Mesendoderm (in vitro differentiated cells): Measurements from ENCODE around the gene PTRH1.

Experiments
- DNase-seq: peaks from one replicate; pipeline ENCODE4 v3.0.0; 2013
- H2AK5ac ChIP-seq: 2 replicates; pipeline ENCODE4 v1.6.1; 2013; ENCODE audit warnings: low read length, inconsistent platforms
- H2BK120ac ChIP-seq: 2 replicates; pipeline ENCODE4 v1.6.1; 2013; ENCODE audit warnings: low read depth, mild to moderate bottlenecking, low read length, moderate library complexity, mixed read lengths
- H2BK15ac ChIP-seq: replicated peaks from 2 replicates; pipeline ENCODE4 v1.6.1; 2013; ENCODE audit warnings: low read depth, mild to moderate bottlenecking, moderate library complexity
- H2BK5ac ChIP-seq: 2 replicates; pipeline ENCODE4 v1.6.1; 2013; ENCODE audit warnings: low read length, inconsistent platforms
- H3K18ac ChIP-seq: 2 replicates; pipeline ENCODE4 v1.6.1; 2013; ENCODE audit warnings: mild to moderate bottlenecking, low read length, mixed read lengths
- H3K23ac ChIP-seq: one replicate; pipeline ENCODE4 v1.6.1; 2013; ENCODE audit warnings: low read length
- H3K27ac ChIP-seq: 2 replicates; pipeline ENCODE4 v1.5.1; 2013; ENCODE audit warnings: low read depth, mild to moderate bottlenecking, inconsistent platforms, low read length, moderate library complexity
- H3K27me3 ChIP-seq: 2 replicates; pipeline ENCODE4 v1.6.1; 2013; ENCODE audit warnings: low read length, control low read depth, mild to moderate bottlenecking, inconsistent platforms; ENCODE audit not compliant: insufficient read depth, poor library complexity
- H3K36me3 ChIP-seq: 2 replicates; pipeline ENCODE4 v1.6.1; 2013; ENCODE audit warnings: low read length, inconsistent platforms; ENCODE audit not compliant: control insufficient read depth, insufficient read depth
- H3K4ac ChIP-seq: one replicate; pipeline ENCODE4 v1.6.1; 2013; ENCODE audit warnings: low read depth, mild to moderate bottlenecking, low read length, moderate library complexity
- H3K4me1 ChIP-seq: 2 replicates; pipeline ENCODE4 v1.6.1; 2013; ENCODE audit warnings: low read depth, low read length, inconsistent platforms; ENCODE audit not compliant: control insufficient read depth
- H3K4me2 ChIP-seq: 2 replicates; pipeline ENCODE4 v1.6.1; 2013; ENCODE audit warnings: low read length
- H3K4me3 ChIP-seq: 2 replicates; pipeline ENCODE4 v1.5.1; 2013; ENCODE audit warnings: mild to moderate bottlenecking, low read length
- H3K56ac ChIP-seq: one replicate; pipeline ENCODE4 v1.6.1; 2013; ENCODE audit warnings: low read length
- H3K79me1 ChIP-seq: 2 replicates; pipeline ENCODE4 v1.6.1; 2013; ENCODE audit warnings: low read length, inconsistent platforms
- H3K79me2 ChIP-seq: 2 replicates; pipeline ENCODE4 v1.6.1; 2013; ENCODE audit warnings: mild to moderate bottlenecking, low read length; ENCODE audit not compliant: control insufficient read depth, insufficient read depth
- H3K9ac ChIP-seq: 2 replicates; pipeline ENCODE4 v1.6.1; 2013; ENCODE audit warnings: low read length, inconsistent platforms
- H4K5ac ChIP-seq: one replicate; pipeline ENCODE4 v1.6.1; 2013; ENCODE audit warnings: low read length
- H4K8ac ChIP-seq: one replicate; pipeline ENCODE4 v1.6.1; 2013; ENCODE audit warnings: low read depth, mild to moderate bottlenecking, control low read depth, low read length, moderate library complexity
- WGBS: extraction: QIAGEN DNeasy Blood & Tissue Kit; methylation state at CpG from one replicate; pipeline ENCODE4 v1.1.7; 2013; ENCODE audit warnings: low lambda C conversion rate, missing lambda C conversion rate; ENCODE audit not compliant: insufficient coverage; ENCODE audit errors: extremely low coverage; 5-methylcytosine and 5-hydroxymethylcytosine counted together

Gene PTRH1

DNA sequence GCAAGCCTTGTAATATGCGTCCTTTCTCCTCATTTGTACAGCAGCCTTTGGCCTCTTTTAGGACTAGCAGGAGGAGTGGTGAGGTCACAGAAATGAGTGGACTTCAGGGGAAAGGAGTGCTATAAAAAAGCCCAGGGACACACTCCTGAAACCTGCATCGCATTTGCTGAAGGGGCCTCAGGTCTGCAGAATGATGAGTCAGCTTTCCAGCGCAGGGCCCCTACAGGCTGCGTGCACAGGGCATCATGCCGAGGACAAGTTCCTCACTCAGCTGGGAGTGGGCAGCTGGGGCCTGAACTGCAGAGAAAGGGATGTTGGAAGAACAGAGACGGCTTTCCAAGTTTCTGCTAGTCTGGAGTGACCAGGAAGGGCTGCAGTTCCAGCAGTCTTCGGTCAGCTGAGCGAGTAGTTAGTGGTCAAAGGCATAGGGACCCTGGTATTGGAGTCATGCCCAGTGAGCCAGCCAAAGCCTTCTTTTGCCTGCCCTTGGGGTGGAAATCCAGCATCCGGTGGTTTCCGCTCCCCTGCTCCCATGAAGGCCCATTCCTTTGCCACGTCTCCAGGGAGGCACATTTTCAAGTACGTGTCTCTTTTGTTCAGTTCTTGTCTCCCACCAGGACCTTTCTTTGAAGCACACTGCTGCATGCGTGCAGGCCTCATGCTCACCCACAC is 26.0 kb downstream of the PTRH1 start:
- Histone ChIP-seq H3K27ac (no peak overlapping the region), H3K79me1 (no peaks in the 10 kb centered on the region), H2BK15ac (no peak overlapping the region), H3K23ac (no peak overlapping the region), H3K4me3 (no peak overlapping the region), H3K56ac (no peak overlapping the region), H3K36me3 (no peaks in the 10 kb centered on the region), H2BK5ac (no peak overlapping the region), H3K4me1 (no peaks in the 10 kb centered on the region), H3K9ac (no peak overlapping the region), H3K79me2 (no peaks in the 10 kb centered on the region), H4K5ac (no peak overlapping the region), H2AK5ac (no peak overlapping the region), H3K4me2 (no peak overlapping the region), H3K4ac (no peak overlapping the region), H2BK120ac (no peak overlapping the region), H4K8ac (no peak overlapping the region), H3K18ac (no peak overlapping the region), H3K27me3 (no peaks in the 10 kb centered on the region)
- no peak for DNase-seq
- no CpG with 5 or more reads among the region's 13 CpGs for WGBS

DNA sequence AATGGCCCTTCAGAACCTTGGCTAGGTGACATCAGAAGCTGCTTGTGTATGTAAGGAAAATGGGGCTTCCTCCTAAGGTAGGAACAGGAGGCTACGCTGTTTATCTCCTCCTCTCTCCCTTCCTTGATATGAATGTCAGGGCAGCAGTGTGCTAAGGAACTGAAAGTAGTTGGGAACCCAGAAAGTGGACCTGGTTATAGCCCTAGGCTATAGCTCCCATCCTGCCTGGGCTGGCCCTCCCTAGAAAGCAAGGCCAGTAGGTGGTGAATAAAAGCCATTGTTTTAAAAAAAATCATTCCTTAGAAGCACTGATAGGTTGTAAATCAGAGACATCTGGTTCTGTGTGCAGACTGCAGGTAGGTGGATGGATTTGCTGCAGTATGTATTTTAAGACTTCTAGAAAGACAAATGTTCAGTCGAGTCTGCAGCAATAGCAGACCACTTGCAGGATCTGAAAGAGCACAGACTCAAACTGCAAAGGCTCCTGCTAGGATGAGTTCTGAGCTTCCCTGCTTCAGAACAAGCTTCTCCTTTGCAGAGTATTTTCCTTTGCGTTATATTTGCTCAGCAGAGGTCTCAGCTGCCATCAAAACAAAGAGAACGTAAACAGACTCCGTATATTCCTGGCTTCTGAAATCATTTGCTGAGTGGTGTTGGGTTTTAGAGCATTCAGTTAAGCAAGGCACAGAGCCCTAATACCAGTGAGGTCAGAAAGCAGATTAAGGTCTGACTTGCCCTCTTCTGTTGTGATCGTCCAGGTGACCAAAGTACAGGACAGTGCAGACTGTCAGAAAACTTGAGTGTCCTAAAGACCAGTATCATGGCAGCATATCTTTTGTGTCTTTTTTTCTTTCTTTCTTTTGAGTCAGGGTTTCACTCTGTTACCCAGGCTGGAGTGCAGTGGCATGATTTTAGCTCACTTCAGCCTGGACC is 28.7 kb downstream of the PTRH1 start:
- no peak overlapping the region for H3K56ac ChIP-seq
- H4K5ac ChIP-seq = no peak overlapping the region
- H2BK5ac ChIP-seq = no peak overlapping the region
- no CpG with 5 or more reads among the region's 6 CpGs for WGBS
- H3K27ac ChIP-seq = no peak overlapping the region
- no peak overlapping the region for H2BK120ac ChIP-seq
- H2BK15ac ChIP-seq = no peak overlapping the region
- H3K4me1 ChIP-seq = no peaks in the 10 kb centered on the region
- H3K18ac ChIP-seq = no peak overlapping the region
- H3K9ac ChIP-seq = no peak overlapping the region
- no peak overlapping the region for H3K4ac ChIP-seq
- H4K8ac ChIP-seq = no peak overlapping the region
- no peak overlapping the region for H3K4me2 ChIP-seq
- H3K79me2 ChIP-seq = no peaks in the 10 kb centered on the region
- H3K79me1 ChIP-seq = no peaks in the 10 kb centered on the region
- H3K27me3 ChIP-seq = no peaks in the 10 kb centered on the region
- H3K4me3 ChIP-seq = no peak overlapping the region
- no peak overlapping the region for H3K23ac ChIP-seq
- no peaks in the 10 kb centered on the region for H3K36me3 ChIP-seq
- no peak for DNase-seq
- H2AK5ac ChIP-seq = no peak overlapping the region

DNA sequence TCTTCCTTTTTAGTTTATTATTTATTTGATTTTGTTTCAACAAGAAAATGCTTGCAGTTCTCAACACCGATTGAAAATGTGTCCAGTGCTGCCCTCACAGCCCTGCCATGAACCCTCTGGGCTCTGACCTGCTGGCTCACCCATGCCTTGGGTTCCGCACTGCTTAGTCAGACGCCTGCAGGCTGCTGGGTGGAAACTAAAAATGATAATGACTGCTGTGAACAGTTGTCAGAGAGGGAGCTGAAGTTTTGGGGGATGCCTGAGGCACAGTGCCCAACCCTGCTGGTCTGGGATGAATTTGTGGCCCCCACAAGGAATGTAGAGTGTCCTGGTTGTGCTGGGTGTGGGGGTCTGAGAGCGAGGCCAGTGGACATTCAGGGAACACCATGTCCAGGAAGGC is 30.9 kb downstream of the PTRH1 start:
- Histone ChIP-seq H3K23ac (no peak overlapping the region), H3K36me3 (no peaks in the 10 kb centered on the region), H3K27me3 (no peaks in the 10 kb centered on the region), H3K9ac (no peak overlapping the region), H2AK5ac (no peak overlapping the region), H2BK120ac (no peak overlapping the region), H2BK15ac (no peak overlapping the region), H3K18ac (no peak overlapping the region), H3K27ac (no peak overlapping the region), H3K4ac (no peak overlapping the region), H3K4me2 (no peak overlapping the region), H3K4me3 (no peak overlapping the region), H3K79me1 (no peaks in the 10 kb centered on the region), H3K4me1 (no peaks in the 10 kb centered on the region), H3K79me2 (no peaks in the 10 kb centered on the region), H4K8ac (no peak overlapping the region), H4K5ac (no peak overlapping the region), H2BK5ac (no peak overlapping the region), H3K56ac (no peak overlapping the region)
- WGBS = no CpG with 5 or more reads among the region's 4 CpGs
- DNase-seq = peak; percentile 62

DNA sequence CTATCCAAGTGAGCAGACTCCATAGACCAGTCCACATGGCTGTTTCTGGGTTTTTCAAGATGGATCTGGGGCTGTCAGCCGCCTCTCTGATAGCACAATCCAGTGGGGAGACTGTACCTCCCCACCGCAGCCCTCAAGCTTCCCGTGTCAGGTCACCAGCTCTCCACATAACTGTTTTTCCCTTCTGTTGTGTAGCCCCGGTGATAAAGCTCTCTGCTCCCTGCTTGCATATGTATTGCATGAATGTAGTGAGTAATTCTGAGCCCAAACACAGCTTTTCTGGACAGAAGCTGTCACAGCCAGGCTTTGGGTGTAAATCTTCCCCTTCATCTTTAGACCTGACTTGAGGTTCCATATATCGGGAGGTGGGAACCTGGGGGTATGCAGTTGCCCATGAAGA is 31.7 kb downstream of the PTRH1 start:
- Histone ChIP-seq H3K4ac (no peak overlapping the region), H3K4me3 (no peak overlapping the region), H3K79me2 (no peaks in the 10 kb centered on the region), H3K36me3 (no peaks in the 10 kb centered on the region), H3K56ac (no peak overlapping the region), H4K5ac (no peak overlapping the region), H2BK120ac (no peak overlapping the region), H3K27me3 (no peaks in the 10 kb centered on the region), H3K27ac (no peak overlapping the region), H3K9ac (no peak overlapping the region), H3K4me1 (no peaks in the 10 kb centered on the region), H2BK5ac (no peak overlapping the region), H2AK5ac (no peak overlapping the region), H3K23ac (no peak overlapping the region), H3K4me2 (no peak overlapping the region), H4K8ac (no peak overlapping the region), H3K79me1 (no peaks in the 10 kb centered on the region), H2BK15ac (no peak overlapping the region), H3K18ac (no peak overlapping the region)
- no peak for DNase-seq
- WGBS = no CpG with 5 or more reads among the region's 5 CpGs

DNA sequence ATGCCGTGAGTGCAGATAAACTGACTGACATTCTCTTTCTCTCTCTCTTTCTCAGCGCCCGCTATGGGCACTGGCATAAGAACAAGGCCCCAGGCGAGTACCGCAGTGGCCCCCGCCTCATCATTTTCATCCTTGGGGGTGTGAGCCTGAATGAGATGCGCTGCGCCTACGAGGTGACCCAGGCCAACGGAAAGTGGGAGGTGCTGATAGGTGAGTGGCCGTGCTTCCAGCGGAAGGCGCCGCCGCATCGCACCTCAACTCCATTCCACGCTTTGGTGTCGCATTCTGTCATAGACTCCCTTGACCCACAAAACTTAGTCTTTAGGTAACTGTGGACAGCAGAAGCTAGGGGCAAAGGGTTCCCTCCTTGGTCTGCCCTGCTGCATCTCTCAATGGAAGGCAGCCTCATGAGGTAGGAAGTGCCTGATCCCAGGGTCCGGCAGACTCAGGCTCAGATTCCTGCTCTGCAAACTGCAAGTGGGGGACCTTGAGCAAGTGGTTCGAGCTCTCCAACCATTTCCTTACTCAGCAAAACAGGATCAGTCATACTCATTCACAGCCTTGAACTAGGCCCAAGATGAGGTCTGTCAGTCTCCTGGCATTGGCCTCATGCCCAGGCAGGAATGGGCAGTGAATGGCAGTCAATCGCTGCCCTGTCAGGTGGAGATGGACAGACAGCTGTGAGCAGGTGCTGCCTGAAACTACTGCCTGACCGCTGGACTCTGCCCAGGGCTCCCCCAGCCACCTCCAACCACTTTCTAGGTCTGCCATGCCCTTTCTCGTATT is 32.9 kb downstream of the PTRH1 start:
- Histone ChIP-seq H2BK120ac (no peak overlapping the region), H3K4me1 (no peaks in the 10 kb centered on the region), H3K79me1 (no peaks in the 10 kb centered on the region), H3K9ac (no peak overlapping the region), H2BK5ac (no peak overlapping the region), H4K8ac (no peak overlapping the region), H3K4ac (no peak overlapping the region), H3K4me2 (no peak overlapping the region), H3K23ac (no peak overlapping the region), H3K56ac (no peak overlapping the region), H3K18ac (no peak overlapping the region), H2AK5ac (no peak overlapping the region), H3K27me3 (no peaks in the 10 kb centered on the region), H3K27ac (no peak overlapping the region), H3K4me3 (no peak overlapping the region), H4K5ac (no peak overlapping the region), H2BK15ac (no peak overlapping the region), H3K36me3 (no peaks in the 10 kb centered on the region), H3K79me2 (no peaks in the 10 kb centered on the region)
- WGBS = no CpG with 5 or more reads among the region's 23 CpGs
- DNase-seq = no peak
